Measurements from ENCODE around the gene SPTLC2.
A peak's percentile ranks its signal among the peaks of the same experiment; 100 is the strongest.
"Not testable (repeated sequence)": the region's sequence is repeated elsewhere in the genome, so short reads cannot be mapped to it uniquely, and the experiment has no call there.

SPTLC2 gene

GRCh38 chr14:77616454-77617229 is at the start of gene SPTLC2:
TSS of gene SPTLC2 (minus strand) at chr14:77616637. CDS start at chr14:77616579, 58 bp downstream.
- DNase-seq (ENCODE audit: low spot score): peak; percentile 98
- no peak for TF ChIP-seq CTCF (IDR thresholded peaks at IDR 0.05; ENCODE audit: extremely low read depth, missing control alignments)

- TF ChIP-seq CTCF (IDR thresholded peaks at IDR 0.05; ENCODE audit: extremely low read depth, missing control alignments): no peak
- no peak for DNase-seq (ENCODE audit: low spot score)
Measured at GRCh38 chr14:77663293-77663692, 46.9 kb upstream of the SPTLC2 start.

GRCh38 chr14:77661562-77661961 is 45.1 kb upstream of the SPTLC2 start:
- DNase-seq (ENCODE audit: low spot score): not testable (repeated sequence)

GRCh38 chr14:77660754-77661153 is 44.3 kb upstream of the SPTLC2 start:
- DNase-seq (ENCODE audit: low spot score): no peak
- no peak for TF ChIP-seq CTCF (IDR thresholded peaks at IDR 0.05; ENCODE audit: extremely low read depth, missing control alignments)

- TF ChIP-seq CTCF (IDR thresholded peaks at IDR 0.05; ENCODE audit: extremely low read depth, missing control alignments): no peak
Measured at GRCh38 chr14:77659831-77660230, 43.4 kb upstream of the SPTLC2 start.

GRCh38 chr14:77657280-77657679 is 40.8 kb upstream of the SPTLC2 start:
- no peak for DNase-seq (ENCODE audit: low spot score)
- TF ChIP-seq CTCF (IDR thresholded peaks at IDR 0.05; ENCODE audit: extremely low read depth, missing control alignments): no peak

More at GRCh38 chr14:77659831-77660230, 43.4 kb upstream of the SPTLC2 start:
- DNase-seq (ENCODE audit: low spot score): no peak

- TF ChIP-seq CTCF (IDR thresholded peaks at IDR 0.05; ENCODE audit: extremely low read depth, missing control alignments): no peak
- DNase-seq (ENCODE audit: low spot score): no peak
Measured at GRCh38 chr14:77654001-77654441, 37.6 kb upstream of the SPTLC2 start.

- DNase-seq (ENCODE audit: low spot score): no peak
- TF ChIP-seq CTCF (IDR thresholded peaks at IDR 0.05; ENCODE audit: extremely low read depth, missing control alignments): no peak
Measured at GRCh38 chr14:77649326-77649725, 32.9 kb upstream of the SPTLC2 start.
